ENCODE measurements around the gene SLC25A42.
A peak's percentile ranks its signal among the peaks of the same experiment; 100 is the strongest.
"Not testable (repeated sequence)": the region's sequence is repeated elsewhere in the genome, so short reads cannot be mapped to it uniquely, and the experiment has no call there.

Gene SLC25A42

GRCh38 chr19:19096641-19097627, 33.1 kb downstream of the SLC25A42 start:
- Histone ChIP-seq H3K9ac (ENCODE audit: low read depth, low read length) (no peak overlapping the region), H3K27ac (ENCODE audit: low read depth, low read length) (no peak overlapping the region), H3K4me3 (ENCODE audit: low read depth, low read length) (no peak overlapping the region), H3K36me3 (ENCODE audit: control insufficient read depth, insufficient read depth, low read length) (no peaks in the 10 kb centered on the region), H3K27me3 (ENCODE audit: control insufficient read depth, insufficient read depth, low read length) (no peaks in the 10 kb centered on the region), H3K4me1 (ENCODE audit: control insufficient read depth, insufficient read depth, low read length) (no peaks in the 10 kb centered on the region), H3K9me3 (ENCODE audit: control insufficient read depth, insufficient read depth, low read length) (no peaks in the 10 kb centered on the region)

GRCh38 chr19:19098084-19098702, 34.4 kb downstream of the SLC25A42 start:
- H3K9ac ChIP-seq (ENCODE audit: low read depth, low read length), result no peak overlapping the region
- no peak overlapping the region for H3K27ac ChIP-seq (ENCODE audit: low read depth, low read length)
- no peaks in the 10 kb centered on the region for H3K36me3 ChIP-seq (ENCODE audit: control insufficient read depth, insufficient read depth, low read length)
- H3K4me1 ChIP-seq (ENCODE audit: control insufficient read depth, insufficient read depth, low read length), result no peaks in the 10 kb centered on the region
- H3K4me3 ChIP-seq (ENCODE audit: low read depth, low read length), result no peak overlapping the region
- no peaks in the 10 kb centered on the region for H3K27me3 ChIP-seq (ENCODE audit: control insufficient read depth, insufficient read depth, low read length)
- no peaks in the 10 kb centered on the region for H3K9me3 ChIP-seq (ENCODE audit: control insufficient read depth, insufficient read depth, low read length)

GRCh38 chr19:19098703-19099632, 35.2 kb downstream of the SLC25A42 start:
- no peaks in the 10 kb centered on the region for H3K36me3 ChIP-seq (ENCODE audit: control insufficient read depth, insufficient read depth, low read length)
- no peaks in the 10 kb centered on the region for H3K9me3 ChIP-seq (ENCODE audit: control insufficient read depth, insufficient read depth, low read length)
- H3K9ac ChIP-seq (ENCODE audit: low read depth, low read length), result no peak overlapping the region
- no peak overlapping the region for H3K4me3 ChIP-seq (ENCODE audit: low read depth, low read length)
- no peaks in the 10 kb centered on the region for H3K27me3 ChIP-seq (ENCODE audit: control insufficient read depth, insufficient read depth, low read length)
- H3K27ac ChIP-seq (ENCODE audit: low read depth, low read length), result no peak overlapping the region
- no peaks in the 10 kb centered on the region for H3K4me1 ChIP-seq (ENCODE audit: control insufficient read depth, insufficient read depth, low read length)

- no peak overlapping the region for H3K9ac ChIP-seq (ENCODE audit: low read depth, low read length)
- peaks cover 10% of the 10 kb centered on the region for H3K4me1 ChIP-seq (ENCODE audit: control insufficient read depth, insufficient read depth, low read length)
- H3K27ac ChIP-seq (ENCODE audit: low read depth, low read length), result no peak overlapping the region
- H3K36me3 ChIP-seq (ENCODE audit: control insufficient read depth, insufficient read depth, low read length), result no peaks in the 10 kb centered on the region
- no peaks in the 10 kb centered on the region for H3K27me3 ChIP-seq (ENCODE audit: control insufficient read depth, insufficient read depth, low read length)
- no peak overlapping the region for H3K4me3 ChIP-seq (ENCODE audit: low read depth, low read length)
- no peaks in the 10 kb centered on the region for H3K9me3 ChIP-seq (ENCODE audit: control insufficient read depth, insufficient read depth, low read length)
Measured at GRCh38 chr19:19101540-19101939, 37.7 kb downstream of the SLC25A42 start.

GRCh38 chr19:19102566-19102965, 38.8 kb downstream of the SLC25A42 start:
- H3K9me3 ChIP-seq (ENCODE audit: control insufficient read depth, insufficient read depth, low read length); H3K27ac ChIP-seq (ENCODE audit: low read depth, low read length); H3K36me3 ChIP-seq (ENCODE audit: control insufficient read depth, insufficient read depth, low read length); H3K4me3 ChIP-seq (ENCODE audit: low read depth, low read length); H3K9ac ChIP-seq (ENCODE audit: low read depth, low read length); H3K27me3 ChIP-seq (ENCODE audit: control insufficient read depth, insufficient read depth, low read length): not testable (repeated sequence)
- peaks cover 10% of the 10 kb centered on the region for H3K4me1 ChIP-seq (ENCODE audit: control insufficient read depth, insufficient read depth, low read length)

GRCh38 chr19:19103167-19103566, 39.4 kb downstream of the SLC25A42 start:
- no peak overlapping the region for H3K27ac ChIP-seq (ENCODE audit: low read depth, low read length)
- H3K4me3 ChIP-seq (ENCODE audit: low read depth, low read length), result no peak overlapping the region
- no peaks in the 10 kb centered on the region for H3K36me3 ChIP-seq (ENCODE audit: control insufficient read depth, insufficient read depth, low read length)
- no peaks in the 10 kb centered on the region for H3K27me3 ChIP-seq (ENCODE audit: control insufficient read depth, insufficient read depth, low read length)
- H3K9ac ChIP-seq (ENCODE audit: low read depth, low read length), result no peak overlapping the region
- H3K9me3 ChIP-seq (ENCODE audit: control insufficient read depth, insufficient read depth, low read length), result no peaks in the 10 kb centered on the region
- peaks cover 14% of the 10 kb centered on the region for H3K4me1 ChIP-seq (ENCODE audit: control insufficient read depth, insufficient read depth, low read length)

GRCh38 chr19:19105365-19106055, 41.7 kb downstream of the SLC25A42 start:
- no peaks in the 10 kb centered on the region for H3K9me3 ChIP-seq (ENCODE audit: control insufficient read depth, insufficient read depth, low read length)
- no peaks in the 10 kb centered on the region for H3K27me3 ChIP-seq (ENCODE audit: control insufficient read depth, insufficient read depth, low read length)
- H3K27ac ChIP-seq (ENCODE audit: low read depth, low read length), result peak overlapping the region; percentile 88
- H3K36me3 ChIP-seq (ENCODE audit: control insufficient read depth, insufficient read depth, low read length), result no peaks in the 10 kb centered on the region
- peak overlapping the region; percentile 69 for H3K4me3 ChIP-seq (ENCODE audit: low read depth, low read length)
- H3K9ac ChIP-seq (ENCODE audit: low read depth, low read length), result peak overlapping the region; percentile 78; the same call in 1 of the 2 replicates
- H3K4me1 ChIP-seq (ENCODE audit: control insufficient read depth, insufficient read depth, low read length), result peaks cover 14% of the 10 kb centered on the region

GRCh38 chr19:19106056-19106551, 42.3 kb downstream of the SLC25A42 start:
- Histone ChIP-seq H3K36me3 (ENCODE audit: control insufficient read depth, insufficient read depth, low read length) (no peaks in the 10 kb centered on the region), H3K4me1 (ENCODE audit: control insufficient read depth, insufficient read depth, low read length) (peaks cover 18% of the 10 kb centered on the region), H3K4me3 (ENCODE audit: low read depth, low read length) (peak overlapping the region; percentile 69), H3K9ac (ENCODE audit: low read depth, low read length) (no peak overlapping the region), H3K27ac (ENCODE audit: low read depth, low read length) (peak overlapping the region; percentile 72), H3K27me3 (ENCODE audit: control insufficient read depth, insufficient read depth, low read length) (0 out of 2 replicates have a peak, but pooled peaks cover 2% of the 10 kb centered on the region), H3K9me3 (ENCODE audit: control insufficient read depth, insufficient read depth, low read length) (no peaks in the 10 kb centered on the region)

GRCh38 chr19:19106938-19107337, 43.1 kb downstream of the SLC25A42 start:
- H3K36me3 ChIP-seq (ENCODE audit: control insufficient read depth, insufficient read depth, low read length); H3K27ac ChIP-seq (ENCODE audit: low read depth, low read length); H3K4me3 ChIP-seq (ENCODE audit: low read depth, low read length); H3K9me3 ChIP-seq (ENCODE audit: control insufficient read depth, insufficient read depth, low read length); H3K27me3 ChIP-seq (ENCODE audit: control insufficient read depth, insufficient read depth, low read length); H3K9ac ChIP-seq (ENCODE audit: low read depth, low read length): not testable (repeated sequence)
- peaks cover 18% of the 10 kb centered on the region for H3K4me1 ChIP-seq (ENCODE audit: control insufficient read depth, insufficient read depth, low read length)

- Histone ChIP-seq H3K27me3 (ENCODE audit: control insufficient read depth, insufficient read depth, low read length) (peaks cover 3% of the 10 kb centered on the region; the same call in 1 of the 2 replicates), H3K4me1 (ENCODE audit: control insufficient read depth, insufficient read depth, low read length) (peaks cover 18% of the 10 kb centered on the region), H3K27ac (ENCODE audit: low read depth, low read length) (no peak overlapping the region), H3K36me3 (ENCODE audit: control insufficient read depth, insufficient read depth, low read length) (no peaks in the 10 kb centered on the region), H3K9me3 (ENCODE audit: control insufficient read depth, insufficient read depth, low read length) (no peaks in the 10 kb centered on the region), H3K9ac (ENCODE audit: low read depth, low read length) (no peak overlapping the region), H3K4me3 (ENCODE audit: low read depth, low read length) (no peak overlapping the region)
Measured at GRCh38 chr19:19107654-19108053, 43.9 kb downstream of the SLC25A42 start.

All from HUES48 (cell line).